Renal cortex interstitium (tissue), 15 donors: ENCODE results near the gene ZNF831. TPM values are rescaled to one million over a fixed set of nuclear protein-coding genes. Genes with fewer than 3 reads are reported as not detected.
A peak's percentile ranks its signal among the peaks of the same experiment; 100 is the strongest.

Source experiments
- DNase-seq, 11 donors: peaks; one replicate each; pipeline ENCODE4 v3.0.0-alpha.2; 2013; ENCODE audit warnings: low read depth in 9 of 11, low spot score in 4 of 11; ENCODE audit errors: extremely low read depth in 1 of 11
- long read RNA-seq, 16 experiments: transcript quantifications; one replicate each; lab custom pipeline, GENCODE V29; 2026
- polyA plus RNA-seq, 3 donors: library from polyadenylated mRNA; unstranded; fragments of 120-200 nt; gene quantifications; one replicate each; pipeline ENCODE4 v1.2.1, GENCODE V29; 2013; ENCODE audit not compliant: insufficient read length in 3 of 3

ZNF831 gene
- under 1 TPM; 0.08 to 0.11 (median 0.10) TPM for polyA plus RNA-seq
- long read RNA-seq, donor 1 = 0 reads
- long read RNA-seq, donor 2 = 0 reads
- long read RNA-seq, donor 3 = 0 reads
- long read RNA-seq, donor 4 = 0 reads
- long read RNA-seq, donor 5 = 0 reads
- long read RNA-seq, donor 6 = 0 reads
- long read RNA-seq, donor 7 = 0 reads
- long read RNA-seq, donor 8 = 0 reads
- long read RNA-seq, donor 9 = 0 reads
- long read RNA-seq, donor 10 = 0 reads
- long read RNA-seq, donor 11 = 0 reads
- long read RNA-seq, donor 12 = 0 reads
- long read RNA-seq, donor 13 = 0 reads
- long read RNA-seq, donor 14 = 0 reads
- long read RNA-seq, donor 15 = 0 reads
- long read RNA-seq, donor 16 = 0 reads

DNA sequence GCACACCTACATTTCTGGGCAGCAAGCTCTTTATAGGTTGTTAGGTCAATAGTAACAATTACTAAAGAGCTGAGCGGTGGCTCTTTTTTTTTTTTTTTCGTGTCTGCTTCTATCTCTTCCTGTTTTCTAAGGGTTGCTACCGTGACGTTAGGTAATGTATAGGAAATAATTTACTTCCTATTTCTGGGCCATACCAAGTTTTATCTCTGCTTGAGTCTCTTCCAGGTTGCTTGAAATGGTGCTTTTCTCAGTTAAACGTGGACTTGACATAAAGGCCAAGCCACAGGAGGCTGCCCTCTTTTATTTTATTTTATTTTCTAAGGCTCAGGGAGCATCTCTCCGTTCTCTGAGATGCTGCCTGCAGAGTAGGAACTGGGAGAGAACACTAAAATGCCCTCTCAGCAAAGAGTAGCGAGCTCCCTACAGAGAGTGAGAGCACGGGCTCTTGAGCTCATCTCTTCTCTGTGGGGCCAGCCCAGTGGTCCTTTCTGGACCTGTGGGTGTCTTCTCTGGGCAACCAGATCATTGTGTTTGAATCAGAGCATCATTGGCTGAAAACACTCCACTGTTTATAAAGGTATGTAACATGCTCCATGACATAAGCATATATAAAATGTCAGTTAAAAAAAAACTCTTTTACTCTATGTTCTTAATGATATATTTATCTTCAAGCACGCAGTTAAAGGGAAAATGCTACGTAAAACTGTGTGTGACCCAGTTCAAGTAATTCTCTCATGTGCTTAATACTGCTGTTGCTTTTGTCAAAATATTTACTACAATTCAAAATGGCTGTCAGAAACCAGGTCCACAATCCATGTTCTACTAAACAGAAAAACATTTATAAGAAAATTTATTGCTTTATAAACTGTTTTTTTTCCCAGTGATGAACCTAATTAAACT is at the start of gene ZNF831:
ZNF831 (plus strand) TSS at position 191 of the 900 bp plus-strand sequence. CDS start 27,199 bp downstream, outside the sequence.
- no peak for DNase-seq

DNA sequence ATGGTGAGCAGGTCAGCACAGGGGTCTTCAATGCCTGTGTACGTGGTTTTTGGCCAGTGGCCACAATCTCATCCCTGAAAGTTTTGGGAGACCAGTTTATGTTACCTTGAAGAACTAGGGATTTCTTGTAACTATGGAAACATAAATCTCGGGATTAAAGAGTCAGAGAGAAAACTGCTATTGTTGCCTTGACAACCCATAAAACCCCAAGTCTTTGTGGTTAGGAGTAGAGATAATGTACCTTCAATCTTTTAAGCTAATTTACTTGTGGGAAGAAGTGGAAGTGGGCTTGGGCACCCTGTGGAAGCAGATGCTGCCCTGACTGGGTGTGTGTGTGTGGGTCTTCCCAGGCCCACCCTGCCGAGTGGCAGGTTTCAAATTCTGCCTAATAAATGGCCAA is 46.1 kb upstream of the ZNF831 start:
- DNase-seq = no peak

DNA sequence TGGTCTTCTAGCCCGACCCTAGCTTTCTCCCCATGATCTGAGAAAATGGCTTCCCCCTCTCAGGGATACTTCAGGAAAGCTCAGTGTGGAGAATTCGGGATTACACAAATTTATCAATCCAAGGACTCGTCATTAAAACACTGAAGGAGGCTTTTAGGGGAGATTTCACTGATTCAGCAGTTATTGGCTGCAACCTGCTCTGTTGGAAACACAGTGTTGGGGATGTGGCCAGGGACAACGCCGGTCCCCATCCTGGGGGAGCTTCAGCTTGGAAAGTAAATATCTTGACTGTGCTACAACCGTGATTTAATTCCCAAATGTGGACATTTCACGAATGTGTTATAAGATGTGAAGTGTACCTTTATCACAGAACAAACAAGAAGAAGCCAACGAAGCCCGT is 44.8 kb upstream of the ZNF831 start:
- no peak for DNase-seq

DNA sequence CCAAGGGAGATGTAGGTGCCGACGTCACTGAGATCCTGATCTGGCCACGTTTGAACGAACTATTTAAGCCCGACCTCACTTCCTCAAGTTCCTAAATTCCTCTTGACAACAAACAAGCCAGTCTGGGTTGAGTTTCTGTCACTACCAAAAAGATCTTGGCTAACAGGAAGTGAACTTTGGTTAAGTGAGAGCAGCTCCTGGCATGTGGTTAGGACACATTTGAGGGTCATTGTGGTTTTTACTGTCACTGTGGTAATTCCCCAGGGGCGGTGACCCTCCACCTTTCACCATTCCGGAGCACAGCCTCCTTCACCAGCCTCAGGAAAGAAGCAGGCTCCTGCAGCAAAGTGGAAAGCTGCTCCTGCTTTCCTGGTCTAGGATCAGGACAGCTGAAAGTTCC is 43.1 kb upstream of the ZNF831 start:
- DNase-seq = no peak

DNA sequence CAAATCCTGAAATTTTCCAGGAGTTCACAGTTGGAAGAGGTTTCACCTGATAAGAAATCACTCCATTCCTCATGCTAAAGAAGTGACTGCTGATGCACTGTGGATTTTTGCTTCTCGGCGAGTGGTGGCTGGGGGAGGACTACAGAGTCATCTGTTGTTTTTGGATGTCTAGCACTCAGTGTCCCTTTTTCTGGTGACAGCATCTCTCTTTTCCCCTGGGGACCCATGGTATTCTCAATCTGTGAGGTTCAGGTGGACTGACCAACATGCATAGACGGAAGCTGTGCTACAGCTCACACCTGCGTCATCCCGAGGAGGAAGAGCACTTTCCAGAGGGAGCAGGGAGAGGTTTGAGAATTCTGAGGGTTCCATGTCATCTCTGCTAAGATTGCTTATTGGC is 42.7 kb upstream of the ZNF831 start:
- no peak for DNase-seq

DNA sequence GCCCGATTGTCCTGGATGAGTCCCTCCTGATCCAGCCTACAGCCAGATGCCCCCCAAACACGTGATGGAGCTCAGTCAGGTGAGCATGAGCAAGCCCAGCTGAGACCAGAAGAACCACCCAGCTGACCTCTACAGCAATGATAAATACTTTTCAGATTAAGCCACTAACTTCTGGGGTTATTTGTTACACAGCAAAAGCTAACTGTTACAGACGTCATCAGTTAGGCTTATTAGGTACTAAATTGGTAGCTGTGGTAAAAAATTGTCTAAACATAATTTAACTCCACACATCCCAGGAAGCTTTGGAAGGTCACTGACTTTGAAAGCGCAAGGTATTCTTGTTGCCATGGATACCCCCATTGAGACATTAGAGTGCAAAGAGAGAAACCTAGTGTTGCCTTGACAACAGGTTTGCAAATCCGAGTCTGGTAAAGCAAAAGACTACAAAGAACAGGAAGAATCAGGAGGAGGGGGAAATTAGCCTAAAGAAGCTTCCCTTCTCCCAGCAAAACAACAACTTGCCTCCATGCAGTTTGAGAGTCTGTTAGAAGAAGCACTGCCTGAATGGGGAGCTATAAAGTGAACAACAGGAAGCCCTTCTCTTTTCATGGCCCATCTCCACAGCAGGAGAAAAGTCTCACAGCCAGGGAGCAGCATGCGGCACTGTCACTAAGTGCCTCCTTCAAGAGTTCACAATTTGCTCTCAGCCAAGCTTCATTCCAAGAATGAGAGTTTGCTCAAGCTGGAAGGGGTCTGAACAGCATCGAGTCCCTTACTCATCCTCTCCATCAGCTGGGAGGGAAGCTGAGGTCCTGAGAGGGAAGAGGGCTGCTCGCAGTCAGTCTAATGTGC is 41.7 kb upstream of the ZNF831 start:
- no peak for DNase-seq

DNA sequence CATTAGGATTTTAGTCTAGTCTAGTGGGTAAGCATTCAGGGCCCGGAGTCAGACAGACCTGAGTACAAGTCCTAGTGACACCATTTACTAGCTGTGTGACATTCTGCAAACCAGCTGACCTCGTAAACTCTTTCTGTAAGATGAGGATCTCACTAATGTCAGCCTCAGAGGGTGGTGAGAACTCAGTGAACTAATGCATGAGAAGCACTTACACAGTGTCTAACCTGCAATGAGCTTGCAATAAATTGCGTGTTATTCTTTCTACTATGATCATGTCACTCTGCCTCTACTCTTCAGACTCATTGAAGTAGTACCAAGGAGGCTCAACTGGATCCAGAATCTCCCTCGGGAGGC is 41.1 kb upstream of the ZNF831 start:
- DNase-seq = no peak

DNA sequence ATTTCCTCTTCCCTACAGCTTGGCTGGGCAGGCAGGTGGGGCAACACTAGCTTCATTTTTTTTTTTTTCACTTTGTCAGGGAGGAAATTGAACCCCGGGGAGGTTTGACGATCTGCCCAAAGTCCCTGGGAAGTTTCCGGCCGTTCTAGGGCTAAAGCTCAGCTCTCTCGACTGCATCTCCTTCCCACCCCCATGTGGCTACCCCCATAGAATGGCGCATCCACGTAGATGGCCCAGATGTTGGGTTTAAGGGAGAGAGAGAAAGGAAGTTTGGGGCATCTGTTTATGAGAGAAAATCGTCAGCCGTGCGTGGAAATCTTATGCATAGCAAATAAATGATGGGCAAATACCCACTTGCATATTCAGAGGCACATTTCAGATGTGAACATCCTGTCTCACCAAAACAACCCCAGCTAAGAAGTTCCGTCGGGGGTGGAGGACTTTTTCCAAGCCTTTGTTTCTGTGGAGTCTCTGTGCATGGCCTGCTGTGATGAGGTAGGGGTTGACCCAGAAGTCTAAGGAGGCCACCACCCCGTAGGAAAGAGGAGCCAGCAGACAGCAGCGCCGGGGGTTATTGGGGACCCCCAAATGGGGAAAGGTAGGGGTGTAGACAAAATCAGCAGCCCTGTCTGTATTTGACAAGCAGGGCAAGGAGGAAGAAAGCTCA is 40.5 kb upstream of the ZNF831 start:
- no peak for DNase-seq

DNA sequence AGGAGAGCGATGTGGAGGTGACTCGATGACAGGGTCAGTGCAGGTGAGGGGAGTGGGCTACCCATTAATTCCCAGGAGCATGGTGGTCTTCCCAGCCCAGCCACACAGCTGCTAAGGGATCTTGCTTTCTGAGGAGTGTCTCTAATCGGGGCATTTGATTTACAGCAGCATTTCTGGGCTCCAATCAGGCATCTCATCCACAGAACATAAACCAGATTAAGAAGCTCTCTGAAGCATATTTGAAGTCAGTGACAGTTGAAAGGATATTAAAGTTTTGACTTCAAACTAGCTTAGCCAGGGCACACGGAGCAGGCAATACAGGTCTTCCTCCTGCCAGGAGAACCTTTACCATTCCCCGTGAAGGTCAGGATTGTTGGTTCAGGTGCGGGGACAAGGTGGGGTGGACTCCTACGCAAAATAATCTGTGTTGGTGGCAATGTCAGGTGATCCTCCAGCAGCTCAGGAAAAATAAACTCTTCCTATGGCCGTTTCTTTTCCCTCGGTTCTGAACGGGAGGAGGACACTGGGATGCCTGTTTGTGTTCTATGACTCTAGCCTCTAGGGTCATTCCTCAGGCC is 39.9 kb upstream of the ZNF831 start:
- peak in 2 of 11 donors; percentile 32 to 57 for DNase-seq

DNA sequence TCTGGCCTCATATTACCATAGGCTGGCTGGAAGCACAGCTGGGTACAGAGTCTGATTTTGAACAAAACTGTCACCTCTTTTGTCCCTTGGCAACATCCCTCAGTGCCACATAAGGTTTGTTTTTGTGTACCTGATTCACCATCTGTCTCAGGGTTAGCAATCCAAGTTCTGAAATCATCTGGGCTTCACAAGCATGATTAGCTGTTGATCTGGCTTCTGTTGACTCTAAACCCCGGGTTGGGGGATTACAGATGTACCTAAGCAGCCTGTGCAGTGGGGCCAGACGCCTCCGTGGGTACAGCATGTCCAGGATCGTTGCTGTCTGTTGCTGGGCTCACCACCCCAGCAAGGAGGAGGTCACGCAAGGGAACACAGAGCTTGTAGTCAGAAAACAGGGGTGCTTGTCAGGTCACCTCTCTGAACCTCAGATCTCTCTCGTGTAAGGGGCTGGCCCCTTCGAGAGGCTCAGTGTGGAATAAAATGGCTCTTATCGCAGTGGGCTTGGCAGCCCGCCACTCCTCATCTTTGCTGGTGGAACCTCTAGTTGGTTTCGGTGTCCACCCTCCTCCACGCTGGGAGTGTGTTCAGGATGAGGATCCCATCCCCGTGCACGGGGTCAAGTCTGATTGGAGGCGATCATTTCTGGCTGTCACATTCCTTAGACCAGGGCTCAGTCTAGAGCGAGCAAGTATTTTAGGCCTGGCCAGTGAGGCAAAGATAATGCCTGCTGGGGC is 39.2 kb upstream of the ZNF831 start:
- no peak for DNase-seq

DNA sequence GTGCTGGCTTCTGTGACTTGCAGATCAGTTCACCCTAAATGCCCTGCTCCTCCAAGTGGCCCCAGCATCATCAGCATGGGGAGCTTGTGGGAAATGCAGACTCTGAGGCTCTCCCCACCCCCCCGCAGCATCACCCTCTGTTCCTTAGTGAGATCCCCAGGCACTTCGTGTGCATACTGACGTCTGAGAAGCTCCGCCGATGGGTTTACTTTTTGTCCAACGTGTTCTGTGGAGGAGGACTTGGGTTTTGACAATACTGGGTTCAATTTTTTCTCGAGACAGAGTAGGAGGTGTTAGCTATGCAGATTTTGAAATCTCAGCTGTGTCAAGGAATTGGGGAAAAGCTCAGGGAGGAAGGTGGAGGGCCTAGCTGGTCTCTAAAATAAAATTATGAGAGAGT is 38.3 kb upstream of the ZNF831 start:
- DNase-seq = no peak

DNA sequence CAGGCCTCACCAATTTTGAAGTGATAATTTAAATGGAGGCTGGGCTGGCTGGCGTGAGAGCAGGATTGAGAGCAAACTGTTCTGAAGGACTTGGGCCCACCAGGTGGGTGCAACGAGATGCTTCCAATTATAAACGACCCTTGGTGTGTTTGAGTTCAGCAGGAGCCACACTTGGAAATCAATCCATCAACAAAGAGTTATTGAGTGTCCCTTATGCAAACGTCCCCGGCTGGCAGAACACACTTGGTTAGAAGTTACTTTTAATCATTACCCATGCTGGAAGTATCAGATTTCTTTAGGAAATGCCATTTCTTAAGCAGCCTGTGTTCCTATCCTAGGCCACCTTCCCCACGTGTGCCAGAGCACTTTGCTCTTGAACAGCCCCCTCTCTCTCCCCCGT is 37.8 kb upstream of the ZNF831 start:
- peak in 5 of 11 donors; percentile 33 to 67 (median 56) for DNase-seq

DNA sequence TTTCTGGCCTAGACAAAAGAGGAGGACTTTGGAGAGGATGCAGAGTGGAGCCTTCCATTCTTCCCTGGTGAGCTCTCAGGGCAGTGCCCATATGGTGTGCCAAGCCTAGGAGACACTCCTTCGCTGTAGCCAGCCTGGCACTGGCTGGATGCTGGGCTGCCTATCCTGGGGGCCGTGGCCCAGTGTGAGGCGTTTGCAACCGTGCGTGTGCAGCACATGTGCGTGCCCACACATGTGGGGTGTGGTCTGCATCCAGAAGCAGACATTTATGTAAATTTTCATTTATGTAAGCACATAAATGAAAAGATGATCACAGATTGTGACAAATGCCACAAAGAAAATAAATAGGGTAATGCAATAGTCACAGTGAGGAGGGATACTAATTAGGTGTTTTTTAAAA is 35.8 kb upstream of the ZNF831 start:
- no peak for DNase-seq

DNA sequence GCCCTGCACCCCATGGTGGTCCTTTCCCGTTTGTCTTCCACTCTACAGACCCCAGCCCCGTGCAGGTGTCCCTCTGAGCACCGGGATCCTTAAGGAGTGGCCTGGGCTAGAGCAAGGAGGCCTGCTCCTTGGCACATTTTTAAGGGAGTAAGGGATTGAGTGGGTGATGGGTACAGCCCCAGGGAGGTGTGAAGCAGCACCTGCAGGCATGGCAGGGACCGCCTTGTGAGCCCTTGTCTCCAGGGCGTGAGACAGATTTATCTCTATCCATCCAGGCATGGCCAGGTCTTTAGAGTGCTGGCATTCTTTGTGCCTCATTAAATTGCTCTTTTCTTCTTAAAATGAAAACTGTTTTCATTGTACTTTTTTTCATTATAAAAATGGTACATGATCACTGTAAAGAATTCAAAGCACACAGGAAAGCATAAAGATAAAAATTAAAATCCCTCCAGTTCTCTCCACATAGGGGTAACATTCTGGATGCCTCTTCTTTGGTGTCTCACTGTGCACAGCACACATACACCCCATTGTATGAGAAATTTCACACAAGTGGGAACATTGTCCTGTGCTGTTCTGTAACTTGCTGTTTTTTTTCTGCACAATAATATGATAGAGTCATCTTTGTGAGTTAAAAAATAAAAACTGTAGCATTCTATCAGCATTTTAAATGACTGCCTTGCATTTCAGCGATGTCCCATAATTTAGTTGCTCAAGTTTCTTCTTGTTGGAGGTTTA is 31.9 kb upstream of the ZNF831 start:
- DNase-seq = peak in 1 of 11 donors; percentile 23

DNA sequence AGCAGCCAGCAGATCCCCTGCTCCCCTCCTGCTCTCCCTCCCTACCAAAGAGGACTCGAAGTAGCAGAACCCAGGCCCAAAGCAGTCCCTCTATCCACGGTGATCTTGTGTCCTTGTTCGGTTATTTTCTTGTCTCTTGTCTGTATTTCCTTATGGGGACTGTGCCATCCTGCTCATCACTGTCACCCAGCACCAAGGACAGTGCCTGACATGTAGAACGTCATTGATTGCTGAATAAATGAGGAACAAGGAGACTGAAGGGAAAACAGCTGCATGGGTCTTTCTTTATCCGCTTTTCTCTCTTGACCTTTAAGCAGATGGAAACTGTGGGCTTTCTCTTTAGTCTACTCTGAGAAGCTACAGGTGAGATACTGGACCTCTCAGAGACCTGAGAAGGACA is 29.4 kb upstream of the ZNF831 start:
- DNase-seq = no peak

DNA sequence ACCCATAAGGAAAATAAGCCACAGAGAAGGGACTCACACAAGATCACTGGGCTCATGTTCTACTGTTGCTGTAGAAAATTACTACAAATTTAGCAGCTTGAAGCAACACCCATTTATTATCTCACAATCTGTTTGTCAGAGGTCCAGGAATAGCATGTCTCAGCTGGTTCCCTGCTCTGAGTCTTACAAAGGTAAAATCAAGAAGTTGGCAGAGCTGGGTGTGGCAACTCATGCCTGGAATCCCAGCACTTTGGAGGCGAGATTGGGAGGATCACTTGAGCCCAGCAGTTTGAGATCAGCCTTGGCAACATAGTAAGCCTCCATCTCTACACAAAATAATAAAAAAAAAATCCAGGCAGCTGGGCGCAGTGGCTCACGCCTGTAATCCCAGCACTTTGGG is 28.5 kb upstream of the ZNF831 start:
- DNase-seq = no peak

DNA sequence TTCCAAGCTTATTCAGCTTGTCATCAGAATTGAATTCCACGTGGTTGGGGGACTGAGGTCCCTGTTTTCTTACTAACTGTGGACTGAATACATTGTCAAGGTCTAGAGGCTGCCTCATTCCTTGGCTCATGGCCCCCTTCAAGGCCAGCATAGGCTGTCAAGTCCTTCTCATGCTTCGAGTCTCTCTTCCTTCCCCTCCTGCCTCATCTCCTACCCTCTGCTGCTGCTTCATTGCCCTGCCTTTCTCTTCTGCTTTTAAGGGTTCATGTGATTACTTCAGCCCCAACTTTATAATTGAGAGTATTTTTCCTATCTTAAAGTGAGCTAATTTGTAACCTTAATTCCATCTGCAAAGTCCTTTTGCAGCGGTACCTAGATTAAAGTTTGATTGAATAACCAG is 27.6 kb upstream of the ZNF831 start:
- no peak for DNase-seq
